HG02870 (cell line): Measurements from ENCODE around the gene TOB2.
"Not testable (repeated sequence)": the region's sequence is repeated elsewhere in the genome, so short reads cannot be mapped to it uniquely, and the experiment has no call there.

ENCODE experiments used
- ATAC-seq: cut with Tn5 transposase; IDR thresholded peaks from one replicate; pipeline ENCODE4 v1.9.1; 2021; ENCODE audit warnings: mild to moderate bottlenecking, moderate library complexity; ENCODE audit not compliant: unreplicated experiment

The TOB2 gene

GRCh38 chr22:41429951-41430332, 16.7 kb downstream of the TOB2 start:
- no peak for ATAC-seq

GRCh38 chr22:41429232-41429950, 17.2 kb downstream of the TOB2 start:
- no peak for ATAC-seq

GRCh38 chr22:41425660-41426365, 20.8 kb downstream of the TOB2 start:
- ATAC-seq = no peak

- no peak for ATAC-seq
Measured at GRCh38 chr22:41418717-41419116, 27.9 kb downstream of the TOB2 start.

- no peak for ATAC-seq
Measured at GRCh38 chr22:41417622-41418390, 28.8 kb downstream of the TOB2 start.

- ATAC-seq = no peak
Measured at GRCh38 chr22:41415554-41415953, 31.0 kb downstream of the TOB2 start.

- no peak for ATAC-seq
Measured at GRCh38 chr22:41411021-41411851, 35.4 kb downstream of the TOB2 start.

- ATAC-seq = no peak
Measured at GRCh38 chr22:41410311-41410751, 36.3 kb downstream of the TOB2 start.

GRCh38 chr22:41408665-41409064, 37.9 kb downstream of the TOB2 start:
- ATAC-seq = no peak

- no peak for ATAC-seq
Measured at GRCh38 chr22:41407433-41407832, 39.2 kb downstream of the TOB2 start.

GRCh38 chr22:41406410-41406809, 40.2 kb downstream of the TOB2 start:
- no peak for ATAC-seq

- no peak for ATAC-seq
Measured at GRCh38 chr22:41405588-41405987, 41.0 kb downstream of the TOB2 start.

GRCh38 chr22:41403532-41404318, 42.9 kb downstream of the TOB2 start:
- peak; percentile 68 for ATAC-seq

GRCh38 chr22:41402851-41403250, 43.8 kb downstream of the TOB2 start:
- ATAC-seq = not testable (repeated sequence)

GRCh38 chr22:41401781-41402648, 44.6 kb downstream of the TOB2 start:
- no peak for ATAC-seq

GRCh38 chr22:41398921-41399320, 47.7 kb downstream of the TOB2 start:
- no peak for ATAC-seq

GRCh38 chr22:41397143-41397811, 49.3 kb downstream of the TOB2 start:
- ATAC-seq = no peak

GRCh38 chr22:41395531-41396240, 50.9 kb downstream of the TOB2 start:
- ATAC-seq = no peak
